ENCODE results near the gene WDR90. TPM values are rescaled to one million over a fixed set of nuclear protein-coding genes. Genes with fewer than 3 reads are reported as not detected.

WDR90 gene
- total and polyA plus RNA-seq, 7 experiments from 2014 or later = 0.56 to 70.6 (median 12.3) TPM

- Histone ChIP-seq H3K27ac (ENCODE audit: low read depth, low read length) (peak overlapping the region; percentile 78), H3K27me3 (ENCODE audit: control insufficient read depth in 2 of 2, insufficient read depth in 2 of 2, low read length in 2 of 2) (no peaks in the 10 kb centered on the region), H3K36me3 (ENCODE audit: control insufficient read depth in 2 of 3, insufficient read depth in 3 of 3, low read length in 3 of 3) (peaks cover 0 to 45% (median 12%) of the 10 kb centered on the region in 3 experiments), H3K4me1 (ENCODE audit: control insufficient read depth in 2 of 2, insufficient read depth in 2 of 2, low read length in 2 of 2) (peaks cover 9 to 27% of the 10 kb centered on the region in 2 donors), H3K9me3 (ENCODE audit: control insufficient read depth in 2 of 3, low read length in 3 of 3) (no peaks in the 10 kb centered on the region), H3K4me3 (ENCODE audit: low read length) (no peak overlapping the region)
- DNase-seq = no peak
- ChIA-PET CTCF (no interaction called here), POLR2A (interaction anchor here (0.6 to 3.8 kb wide), 4 partner anchors 7 to 710 kb away, joined by 7 to 34 read pairs (median 16); partner anchors contain the start of genes RHOT2 and WDR24)
- Mint-ChIP-seq H3K4me1 (peaks cover 10 to 29% (median 18%) of the 10 kb centered on the region in 7 donors), H3K27ac (peak overlapping the region in 7 of 9 donors; percentile 38 to 76 (median 58)), H3K36me3 (peaks cover 0 to 9% (median 0%) of the 10 kb centered on the region in 5 donors), H3K27me3 (no peaks in the 10 kb centered on the region), H3K9me3 (no peaks in the 10 kb centered on the region), H3K4me3 (peak overlapping the region; percentile 68 to 87 (median 76))
- ATAC-seq = no peak
- intact Hi-C loops (cut with micrococcal nuclease) = loop anchor here in 1 of 2 donors (5.0 kb wide), 2 partner anchors 450 to 740 kb away; partner anchors contain the start of genes FAM234A and UQCC4
Measured at GRCh38 chr16:682493-683395, 33.6 kb downstream of the WDR90 start.

GRCh38 chr16:683396-684070 lies 34.4 kb downstream of the WDR90 start:
- CTCF ChIA-PET = interaction anchor here (1.2 kb wide), 1 partner anchor 16 kb away, joined by 4 read pairs; no protein-coding TSS in a partner anchor

GRCh38 chr16:684071-684794 lies 35.1 kb downstream of the WDR90 start, which contains the start of gene JMJD8:
Gene JMJD8 (minus strand): TSS chr16:684334. CDS start chr16:684319, 15 bp downstream.
- no peaks in the 10 kb centered on the region for H3K9me3 Mint-ChIP-seq
- CTCF ChIA-PET = interaction anchor here (1.2 kb wide), 1 partner anchor 17 kb away, joined by 4 read pairs; no protein-coding TSS in a partner anchor
- peak within 1 kb of the TSS in 6 of 9 donors; percentile 38 to 82 (median 58) for H3K27ac Mint-ChIP-seq
- H3K4me1 ChIP-seq (ENCODE audit: control insufficient read depth in 2 of 2, insufficient read depth in 2 of 2, low read length in 2 of 2) = peaks cover 9 to 36% of the 10 kb centered on the region in 2 donors
- no peaks in the 10 kb centered on the region for H3K9me3 ChIP-seq (ENCODE audit: control insufficient read depth in 2 of 3, low read length in 3 of 3)
- DNase-seq = peak; percentile 88 to 97 (median 91)
- POLR2A ChIA-PET = interaction anchor here (0.8 to 1.4 kb wide), 7 partner anchors 9 to 94 kb away, joined by 3 to 15 read pairs (median 3); partner anchors contain the start of genes RAB40C, RHBDL1 and WDR90
- H3K27me3 ChIP-seq (ENCODE audit: control insufficient read depth in 2 of 2, insufficient read depth in 2 of 2, low read length in 2 of 2) = no peaks in the 10 kb centered on the region
- H3K4me1 Mint-ChIP-seq = peaks cover 10 to 31% (median 22%) of the 10 kb centered on the region in 7 donors
- H3K27me3 Mint-ChIP-seq = no peaks in the 10 kb centered on the region
- peaks cover 0 to 49% (median 12%) of the 10 kb centered on the region in 3 experiments for H3K36me3 ChIP-seq (ENCODE audit: control insufficient read depth in 2 of 3, insufficient read depth in 3 of 3, low read length in 3 of 3)
- H3K4me3 ChIP-seq (ENCODE audit: low read length) = peak within 1 kb of the TSS; percentile 52
- peak; percentile 75 for ATAC-seq
- peaks cover 0 to 9% (median 0%) of the 10 kb centered on the region in 5 donors for H3K36me3 Mint-ChIP-seq
- peak within 1 kb of the TSS; percentile 58 to 87 (median 76) for H3K4me3 Mint-ChIP-seq
- intact Hi-C loops (cut with micrococcal nuclease) = loop anchor here (1.0 to 5.0 kb wide), 9 partner anchors 11 to 738 kb away; partner anchors contain the start of genes METTL26 (in 2 of the 2), RHOT2 (in 2 of the 2), CIAO3 (in 1 of the 2) and FAM234A (in 1 of the 2)
- H3K27ac ChIP-seq (ENCODE audit: low read depth, low read length) = peak within 1 kb of the TSS; percentile 78

More at GRCh38 chr16:683396-684070, 34.4 kb downstream of the WDR90 start:
- no peaks in the 10 kb centered on the region for H3K27me3 ChIP-seq (ENCODE audit: control insufficient read depth in 2 of 2, insufficient read depth in 2 of 2, low read length in 2 of 2)
- peak overlapping the region; percentile 52 for H3K4me3 ChIP-seq (ENCODE audit: low read length)
- Mint-ChIP-seq H3K36me3 (peaks cover 0 to 9% (median 0%) of the 10 kb centered on the region in 5 donors), H3K27me3 (no peaks in the 10 kb centered on the region), H3K4me3 (peak overlapping the region; percentile 58 to 87 (median 73)), H3K9me3 (no peaks in the 10 kb centered on the region), H3K4me1 (peaks cover 10 to 29% (median 18%) of the 10 kb centered on the region in 7 donors), H3K27ac (peak overlapping the region in 5 of 9 donors; percentile 38 to 75 (median 51))
- H3K36me3 ChIP-seq (ENCODE audit: control insufficient read depth in 2 of 3, insufficient read depth in 3 of 3, low read length in 3 of 3) = peaks cover 0 to 49% (median 12%) of the 10 kb centered on the region in 3 experiments
- H3K4me1 ChIP-seq (ENCODE audit: control insufficient read depth in 2 of 2, insufficient read depth in 2 of 2, low read length in 2 of 2) = peaks cover 9 to 29% of the 10 kb centered on the region in 2 donors
- POLR2A ChIA-PET = interaction anchor here (0.6 to 3.8 kb wide), 9 partner anchors 8 to 709 kb away, joined by 3 to 24 read pairs (median 4); partner anchors contain the start of genes RAB40C, RHBDL1, RHOT2 and WDR90
- DNase-seq = no peak
- peak overlapping the region; percentile 78 for H3K27ac ChIP-seq (ENCODE audit: low read depth, low read length)
- no peaks in the 10 kb centered on the region for H3K9me3 ChIP-seq (ENCODE audit: control insufficient read depth in 2 of 3, low read length in 3 of 3)
- no peak for ATAC-seq
- intact Hi-C loops (cut with micrococcal nuclease) = loop anchor here (1.0 to 5.0 kb wide), 9 partner anchors 12 to 739 kb away; partner anchors contain the start of genes METTL26 (in 2 of the 2), RHOT2 (in 2 of the 2), CIAO3 (in 1 of the 2) and FAM234A (in 1 of the 2)

- CTCF ChIA-PET = interaction anchor here (1.2 kb wide), 1 partner anchor 18 kb away, joined by 4 read pairs; no protein-coding TSS in a partner anchor
Measured at GRCh38 chr16:684961-685696, 36.0 kb downstream of the WDR90 start.

GRCh38 chr16:685967-686366 lies 36.8 kb downstream of the WDR90 start:
- H3K27ac ChIP-seq (ENCODE audit: low read depth, low read length) = no peak overlapping the region
- H3K4me1 ChIP-seq (ENCODE audit: control insufficient read depth in 2 of 2, insufficient read depth in 2 of 2, low read length in 2 of 2) = peaks cover 8 to 41% of the 10 kb centered on the region in 2 donors
- H3K27me3 ChIP-seq (ENCODE audit: control insufficient read depth in 2 of 2, insufficient read depth in 2 of 2, low read length in 2 of 2) = no peaks in the 10 kb centered on the region
- intact Hi-C loops (cut with micrococcal nuclease) = loop anchor here (2.0 kb wide), 3 partner anchors 17 to 623 kb away; partner anchors contain the start of genes CIAO3 (in 1 of the 2), RHOT2 (in 1 of the 2) and UBE2I (in 1 of the 2)
- Mint-ChIP-seq H3K9me3 (no peaks in the 10 kb centered on the region), H3K36me3 (peaks cover 0 to 9% (median 4%) of the 10 kb centered on the region in 5 donors), H3K4me1 (peaks cover 8 to 40% (median 27%) of the 10 kb centered on the region in 7 donors), H3K27ac (peak overlapping the region in 1 of 9 donors; percentile 52), H3K4me3 (peak overlapping the region in 6 of 10 donors; percentile 25 to 63 (median 48)), H3K27me3 (no peaks in the 10 kb centered on the region)
- POLR2A ChIA-PET = interaction anchor here (1.1 to 2.2 kb wide), 2 partner anchors 10 to 15 kb away, joined by 3 to 10 read pairs; no protein-coding TSS in a partner anchor
- DNase-seq = no peak
- no peaks in the 10 kb centered on the region for H3K9me3 ChIP-seq (ENCODE audit: control insufficient read depth in 2 of 3, low read length in 3 of 3)
- ATAC-seq = no peak
- no peak overlapping the region for H3K4me3 ChIP-seq (ENCODE audit: low read length)
- H3K36me3 ChIP-seq (ENCODE audit: control insufficient read depth in 2 of 3, insufficient read depth in 3 of 3, low read length in 3 of 3) = peaks cover 0 to 46% (median 12%) of the 10 kb centered on the region in 3 experiments
- CTCF ChIA-PET = no interaction called here

More at GRCh38 chr16:684961-685696, 36.0 kb downstream of the WDR90 start:
- no peaks in the 10 kb centered on the region for H3K9me3 ChIP-seq (ENCODE audit: control insufficient read depth in 2 of 3, low read length in 3 of 3)
- peaks cover 9 to 42% of the 10 kb centered on the region in 2 donors for H3K4me1 ChIP-seq (ENCODE audit: control insufficient read depth in 2 of 2, insufficient read depth in 2 of 2, low read length in 2 of 2)
- H3K36me3 ChIP-seq (ENCODE audit: control insufficient read depth in 2 of 3, insufficient read depth in 3 of 3, low read length in 3 of 3) = peaks cover 0 to 46% (median 12%) of the 10 kb centered on the region in 3 experiments
- intact Hi-C loops (cut with micrococcal nuclease) = loop anchor here (1.0 to 5.0 kb wide), 9 partner anchors 10 to 737 kb away; partner anchors contain the start of genes METTL26 (in 2 of the 2), RHOT2 (in 2 of the 2), CIAO3 (in 1 of the 2) and FAM234A (in 1 of the 2)
- peak overlapping the region; percentile 52 for H3K27ac ChIP-seq (ENCODE audit: low read depth, low read length)
- Mint-ChIP-seq H3K27ac (peak overlapping the region in 2 of 9 donors; percentile 25 to 46), H3K9me3 (no peaks in the 10 kb centered on the region), H3K36me3 (peaks cover 0 to 9% (median 1%) of the 10 kb centered on the region in 5 donors), H3K27me3 (no peaks in the 10 kb centered on the region), H3K4me1 (peaks cover 10 to 35% (median 22%) of the 10 kb centered on the region in 7 donors), H3K4me3 (peak overlapping the region in 3 of 10 donors; percentile 18 to 57 (median 41))
- DNase-seq (no peak), ATAC-seq (no peak)
- no peak overlapping the region for H3K4me3 ChIP-seq (ENCODE audit: low read length)
- H3K27me3 ChIP-seq (ENCODE audit: control insufficient read depth in 2 of 2, insufficient read depth in 2 of 2, low read length in 2 of 2) = no peaks in the 10 kb centered on the region
- POLR2A ChIA-PET = interaction anchor here (0.6 to 2.2 kb wide), 5 partner anchors 8 to 22 kb away, joined by 3 to 15 read pairs (median 4); partner anchors contain the start of gene RHBDL1

Measured in naive thymus-derived CD4-positive, alpha-beta T cell (primary cell).